IPS DF 6.9 (cell line): ENCODE data around the gene EYA2.

Experiments
- DNase-seq: peaks from one replicate; pipeline ENCODE4 v3.0.0-alpha.2; 2013; ENCODE audit warnings: low read depth, low spot score
- H3K27ac ChIP-seq: one replicate; pipeline ENCODE4 v1.5.1; 2013; ENCODE audit warnings: low read length, control low read depth
- H3K27me3 ChIP-seq: 2 replicates; pipeline ENCODE4 v1.6.1; 2013; ENCODE audit warnings: mild to moderate bottlenecking, low read length; ENCODE audit not compliant: control insufficient read depth, insufficient read depth
- H3K36me3 ChIP-seq: 2 replicates; pipeline ENCODE4 v1.6.1; 2013; ENCODE audit warnings: low read length; ENCODE audit not compliant: control insufficient read depth, insufficient read depth
- H3K4me1 ChIP-seq: 2 replicates; pipeline ENCODE4 v1.6.1; 2013; ENCODE audit warnings: low read length; ENCODE audit not compliant: control insufficient read depth, insufficient read depth
- H3K4me3 ChIP-seq: 2 replicates; pipeline ENCODE4 v1.5.1; 2013; ENCODE audit warnings: mild to moderate bottlenecking, low read length
- H3K9me3 ChIP-seq: 2 replicates; pipeline ENCODE4 v1.6.1; 2013; ENCODE audit warnings: low read length, inconsistent platforms; ENCODE audit not compliant: control insufficient read depth, insufficient read depth
- WGBS: extraction: QIAGEN DNeasy Blood & Tissue Kit; methylation state at CpG from one replicate; pipeline ENCODE4 v1.1.7; 2013; ENCODE audit warnings: mixed read lengths, missing lambda C conversion rate; ENCODE audit not compliant: insufficient read length, insufficient coverage; 5-methylcytosine and 5-hydroxymethylcytosine counted together

EYA2 gene

GRCh38 chr20:46990596-46991104, 96.0 kb downstream of the EYA2 start:
- H3K9me3 ChIP-seq = no peaks in the 10 kb centered on the region
- no peak overlapping the region for H3K27ac ChIP-seq
- no peak overlapping the region for H3K4me3 ChIP-seq
- H3K36me3 ChIP-seq = no peaks in the 10 kb centered on the region
- H3K27me3 ChIP-seq = no peaks in the 10 kb centered on the region
- H3K4me1 ChIP-seq = no peaks in the 10 kb centered on the region
- no CpG with 5 or more reads among the region's 5 CpGs for WGBS
- no peak for DNase-seq

GRCh38 chr20:46991168-46991567, 96.5 kb downstream of the EYA2 start:
- no peak overlapping the region for H3K4me3 ChIP-seq
- no peak overlapping the region for H3K27ac ChIP-seq
- no peaks in the 10 kb centered on the region for H3K4me1 ChIP-seq
- no peaks in the 10 kb centered on the region for H3K36me3 ChIP-seq
- DNase-seq = no peak
- no peaks in the 10 kb centered on the region for H3K9me3 ChIP-seq
- no CpG with 5 or more reads among the region's 3 CpGs for WGBS
- H3K27me3 ChIP-seq = no peaks in the 10 kb centered on the region

- no peaks in the 10 kb centered on the region for H3K36me3 ChIP-seq
- no peaks in the 10 kb centered on the region for H3K27me3 ChIP-seq
- no CpG with 5 or more reads among the region's 12 CpGs for WGBS
- no peaks in the 10 kb centered on the region for H3K9me3 ChIP-seq
- H3K4me3 ChIP-seq = no peak overlapping the region
- H3K27ac ChIP-seq = no peak overlapping the region
- DNase-seq = no peak
- no peaks in the 10 kb centered on the region for H3K4me1 ChIP-seq
Observed at GRCh38 chr20:46991880-46992639, 97.4 kb downstream of the EYA2 start.

GRCh38 chr20:46992640-46993035, 98.0 kb downstream of the EYA2 start:
- Histone ChIP-seq H3K4me1 (no peaks in the 10 kb centered on the region), H3K9me3 (no peaks in the 10 kb centered on the region), H3K27ac (no peak overlapping the region), H3K36me3 (no peaks in the 10 kb centered on the region), H3K4me3 (no peak overlapping the region), H3K27me3 (no peaks in the 10 kb centered on the region)
- DNase-seq = no peak
- no CpG with 5 or more reads among the region's 2 CpGs for WGBS

GRCh38 chr20:46993465-46994095, 98.9 kb downstream of the EYA2 start:
- H3K4me3 ChIP-seq = no peak overlapping the region
- H3K4me1 ChIP-seq = no peaks in the 10 kb centered on the region
- H3K27ac ChIP-seq = no peak overlapping the region
- DNase-seq = no peak
- H3K36me3 ChIP-seq = no peaks in the 10 kb centered on the region
- no CpG with 5 or more reads among the region's 4 CpGs for WGBS
- H3K9me3 ChIP-seq = no peaks in the 10 kb centered on the region
- H3K27me3 ChIP-seq = no peaks in the 10 kb centered on the region

GRCh38 chr20:46994341-46994740, 99.7 kb downstream of the EYA2 start:
- 0 out of 2 replicates have a peak, but pooled peaks cover 2% of the 10 kb centered on the region for H3K4me1 ChIP-seq
- no peaks in the 10 kb centered on the region for H3K36me3 ChIP-seq
- no peak overlapping the region for H3K27ac ChIP-seq
- DNase-seq = no peak
- no peak overlapping the region for H3K4me3 ChIP-seq
- no CpG with 5 or more reads among the region's 5 CpGs for WGBS
- H3K27me3 ChIP-seq = no peaks in the 10 kb centered on the region
- no peaks in the 10 kb centered on the region for H3K9me3 ChIP-seq

GRCh38 chr20:46995561-46996142, 101.0 kb downstream of the EYA2 start:
- Histone ChIP-seq H3K36me3 (no peaks in the 10 kb centered on the region), H3K27me3 (no peaks in the 10 kb centered on the region), H3K27ac (no peak overlapping the region), H3K4me3 (no peak overlapping the region), H3K9me3 (no peaks in the 10 kb centered on the region), H3K4me1 (0 out of 2 replicates have a peak, but pooled peaks cover 2% of the 10 kb centered on the region)
- WGBS = no CpG with 5 or more reads among the region's 5 CpGs
- DNase-seq = no peak

- no peaks in the 10 kb centered on the region for H3K36me3 ChIP-seq
- no peak overlapping the region for H3K4me3 ChIP-seq
- H3K27ac ChIP-seq = no peak overlapping the region
- DNase-seq = no peak
- 0 out of 2 replicates have a peak, but pooled peaks cover 2% of the 10 kb centered on the region for H3K4me1 ChIP-seq
- WGBS = no CpG with 5 or more reads among the region's 2 CpGs
- H3K27me3 ChIP-seq = no peaks in the 10 kb centered on the region
- H3K9me3 ChIP-seq = no peaks in the 10 kb centered on the region
Observed at GRCh38 chr20:46997187-46997586, 102.5 kb downstream of the EYA2 start.

GRCh38 chr20:46998477-46999240, 104.0 kb downstream of the EYA2 start:
- no peaks in the 10 kb centered on the region for H3K27me3 ChIP-seq
- H3K4me3 ChIP-seq = no peak overlapping the region
- no peak for DNase-seq
- 0 out of 2 replicates have a peak, but pooled peaks cover 2% of the 10 kb centered on the region for H3K4me1 ChIP-seq
- no peaks in the 10 kb centered on the region for H3K9me3 ChIP-seq
- no peaks in the 10 kb centered on the region for H3K36me3 ChIP-seq
- WGBS = no CpG with 5 or more reads among the region's 6 CpGs
- H3K27ac ChIP-seq = no peak overlapping the region
